Esophagus muscularis mucosa (tissue), 4 donors: Measurements from ENCODE around the gene TCEANC. TPM values are rescaled to one million over a fixed set of nuclear protein-coding genes. Genes with fewer than 3 reads are reported as not detected.

Source experiments
- DNase-seq: peaks from one replicate; pipeline ENCODE4 v3.0.0-alpha.2; 2017; ENCODE audit errors: extremely low spot score
- H3K27ac ChIP-seq, 4 donors: fragments of 200-600 bp; sonication (generic); replicated peaks in 1 of 4; 1 replicate in 3 of 4; 2 replicates in 1 of 4; pipeline ENCODE4 v1.5.1; 2016 to 2019; ENCODE audit warnings: mild to moderate bottlenecking in 1 of 4
- H3K27me3 ChIP-seq, 4 donors: fragments of 200-600 bp; sonication (generic); one replicate each; pipeline versions ENCODE4 v1.5.1 to v1.6.0; 2016 to 2019
- H3K36me3 ChIP-seq, 4 donors: fragments of 200-600 bp; sonication (generic); one replicate each; pipeline ENCODE4 v1.5.1; 2016 to 2019
- H3K4me1 ChIP-seq, 4 donors: fragments of 200-600 bp; sonication (generic); one replicate each; pipeline ENCODE4 v1.5.1; 2016 to 2019
- H3K4me3 ChIP-seq, 4 donors: fragments of 200-600 bp; sonication (generic); 1 replicate in 2 of 4; 2 replicates in 2 of 4; pipeline ENCODE4 v1.5.1; 2016 to 2019; ENCODE audit warnings: mild to moderate bottlenecking in 4 of 4, moderate library complexity in 1 of 4
- H3K9me3 ChIP-seq, 4 donors: fragments of 200-600 bp; sonication (generic); 1 replicate in 3 of 4; 2 replicates in 1 of 4; pipeline ENCODE4 v1.5.1; 2016 to 2019
- CTCF ChIP-seq, 3 experiments: fragments of 200-600 bp in 2 of 3; fragments of 450-650 bp in 1 of 3; sonication (generic) in 2 of 3; IDR thresholded peaks; one replicate each; pipeline ENCODE4 v1.5.1; 2017 to 2019; ENCODE audit warnings: antibody characterized with exemption in 3 of 3, mild to moderate bottlenecking in 2 of 3, moderate library complexity in 1 of 3
- EP300 ChIP-seq: sonication (generic); formaldehyde crosslinking; IDR thresholded peaks from one replicate; pipeline ENCODE4 v1.6.1; 2017; ENCODE audit warnings: antibody characterized with exemption
- POLR2A ChIP-seq: fragments of 450-650 bp; IDR thresholded peaks from one replicate; pipeline ENCODE4 v1.6.1; 2017; ENCODE audit warnings: antibody characterized with exemption, moderate library complexity, mild to moderate bottlenecking, low read depth
- POLR2AphosphoS5 ChIP-seq, 2 donors: sonication (generic); formaldehyde crosslinking; IDR thresholded peaks; one replicate each; pipeline ENCODE4 v1.6.1; 2017; ENCODE audit warnings: antibody characterized with exemption in 2 of 2
- WGBS: methylation state at CpG from one replicate; pipeline ENCODE4 v1.1.5; 2018; 5-methylcytosine and 5-hydroxymethylcytosine counted together
- intact Hi-C: fragments of 100-400 bp; cut with DNase I; formaldehyde crosslinking; loops from one replicate; pipeline ENCODE4 v1.15.1; 2023
- total RNA-seq, 4 donors: library from RNA; depleted of rRNA; stranded (reverse); fragments of >200 nt; gene quantifications; one replicate each; pipeline versions ENCODE4 v1.1.0 to v1.2.1, GENCODE V29; 2016

TCEANC gene
- total RNA-seq, 4 donors from 2014 or later: 3.5 to 7.1 (median 4.0) TPM

- Histone ChIP-seq H3K4me3 (no peak overlapping the region), H3K9me3 (no peaks in the 10 kb centered on the region), H3K4me1 (peaks cover 11 to 49% (median 44%) of the 10 kb centered on the region in 4 donors), H3K36me3 (no peaks in the 10 kb centered on the region), H3K27ac (peak overlapping the region in 2 of 4 donors; percentile 1 to 46), H3K27me3 (no peaks in the 10 kb centered on the region)
- WGBS: 86% methylated on average over 3 of the region's 3 CpGs
- TF ChIP-seq CTCF (IDR thresholded peaks at IDR 0.05) (no peak), POLR2A (no peak), POLR2AphosphoS5 (IDR thresholded peaks at IDR 0.05) (no peak), EP300 (no peak)
- DNase-seq: no peak
- intact Hi-C loops: no loop called here
These were observed 50.2 kb downstream of the TCEANC start for GRCh38 chrX:13703135-13703534.

GRCh38 chrX:13703589-13703988 is 50.6 kb downstream of the TCEANC start:
- TF ChIP-seq POLR2A (no peak), POLR2AphosphoS5 (IDR thresholded peaks at IDR 0.05) (no peak), EP300 (no peak), CTCF (IDR thresholded peaks at IDR 0.05) (no peak)
- intact Hi-C loops: no loop called here
- H3K4me1 ChIP-seq: peaks cover 11 to 45% (median 39%) of the 10 kb centered on the region in 4 donors
- peak overlapping the region in 2 of 4 donors; percentile 1 to 46 for H3K27ac ChIP-seq
- no peak overlapping the region for H3K4me3 ChIP-seq
- 45% methylated on average over 3 of the region's 3 CpGs for WGBS
- H3K36me3 ChIP-seq: no peaks in the 10 kb centered on the region
- no peaks in the 10 kb centered on the region for H3K9me3 ChIP-seq
- no peak for DNase-seq
- no peaks in the 10 kb centered on the region for H3K27me3 ChIP-seq

GRCh38 chrX:13711141-13711540 is 58.2 kb downstream of the TCEANC start:
- H3K27ac ChIP-seq: no peak overlapping the region
- peaks cover 0 to 7% (median 2%) of the 10 kb centered on the region in 4 donors for H3K4me1 ChIP-seq
- intact Hi-C loops: no loop called here
- WGBS: 79% methylated on average over 4 of the region's 4 CpGs
- DNase-seq: no peak
- TF ChIP-seq EP300: no peak
- no peak for TF ChIP-seq POLR2A
- no peak for TF ChIP-seq POLR2AphosphoS5 (IDR thresholded peaks at IDR 0.05)
- TF ChIP-seq CTCF (IDR thresholded peaks at IDR 0.05): no peak
- peaks cover 4 to 17% (median 14%) of the 10 kb centered on the region in 4 donors for H3K36me3 ChIP-seq
- H3K27me3 ChIP-seq: no peaks in the 10 kb centered on the region
- H3K9me3 ChIP-seq: no peaks in the 10 kb centered on the region
- H3K4me3 ChIP-seq: no peak overlapping the region

Other genes starting within 250 kb of the TCEANC start
- gene EGFL6, start 83.5 kb upstream of the TCEANC start, total RNA-seq: under 1 TPM in 2 of 4 donors, not detected in 2; 0.17 to 0.19 TPM
- 10 to 100 TPM; 20.8 to 33.1 (median 25.4) TPM for gene RAB9A, start 36.0 kb downstream of the TCEANC start, total RNA-seq
- gene TRAPPC2, start 81.5 kb downstream of the TCEANC start, total RNA-seq: 10 to 100 TPM; 13.1 to 20.4 (median 15.2) TPM
- 10 to 100 TPM; 12.6 to 17.2 (median 14.8) TPM for gene OFD1, start 81.6 kb downstream of the TCEANC start, total RNA-seq
- 10 to 100 TPM; 33.2 to 57.2 (median 45.2) TPM for gene GPM6B, start 164.0 kb downstream of the TCEANC start, total RNA-seq